T-cell (primary cell): ENCODE measurements around the gene TES. TPM values are rescaled to one million over a fixed set of nuclear protein-coding genes. Genes with fewer than 3 reads are reported as not detected.

Experiments used
- ATAC-seq, 4 experiments: fragments of 200-7000 bp in 3 of 4; fragments of 150-1000 bp in 1 of 4; cut with Tn5 transposase; replicated peaks in 1 of 4; 1 replicate in 3 of 4; 2 replicates in 1 of 4; pipeline ENCODE4 v1.10.0; 2021; ENCODE audit warnings: moderate library complexity in 3 of 4, mild to moderate bottlenecking in 2 of 4, moderate number of reproducible peaks in 1 of 4
- CTCF ChIA-PET, 2 donors: fragments of 300-600 bp; sonication (Branson Sonifier 250); formaldehyde crosslinking; loops; one replicate each; lab custom pipeline; 2022; ENCODE audit warnings: antibody characterized with exemption in 2 of 2; lab: Charles Lee
- POLR2A ChIA-PET, 2 donors: fragments of 300-600 bp; sonication (Branson Sonifier 250); formaldehyde crosslinking; loops; one replicate each; lab custom pipeline; 2022; ENCODE audit warnings: antibody characterized with exemption in 2 of 2; lab: Charles Lee
- DNase-seq, 35 experiments: peaks; one replicate each; pipeline versions ENCODE4 v3.0.0 to v3.0.0-alpha.2; 2013 to 2023
- H3K27ac ChIP-seq: one replicate; pipeline ENCODE4 v1.5.1; 2013; ENCODE audit warnings: low read length
- H3K27me3 ChIP-seq, 2 experiments: replicated peaks in 1 of 2; 1 replicate in 1 of 2; 2 replicates in 1 of 2; pipeline versions ENCODE4 v1.6.1 to v1.7.0; 2013; ENCODE audit warnings: low read length in 1 of 2, mixed read lengths in 1 of 2; ENCODE audit not compliant: control insufficient read depth in 2 of 2, insufficient read depth in 2 of 2; ENCODE audit errors: extremely low read depth in 1 of 2
- H3K36me3 ChIP-seq, 2 donors: 1 replicate in 1 of 2; 2 replicates in 1 of 2; pipeline versions ENCODE4 v1.6.1 to v1.7.0; 2013; ENCODE audit warnings: low read length in 1 of 2; ENCODE audit not compliant: control insufficient read depth in 2 of 2, insufficient read depth in 1 of 2; ENCODE audit errors: extremely low read depth in 1 of 2
- H3K4me1 ChIP-seq, 2 experiments: 1 replicate in 1 of 2; 2 replicates in 1 of 2; pipeline versions ENCODE4 v1.6.1 to v1.7.0; 2013; ENCODE audit warnings: low read length in 2 of 2, mixed read lengths in 1 of 2; ENCODE audit not compliant: insufficient read depth in 2 of 2, control insufficient read depth in 1 of 2; ENCODE audit errors: extremely low read depth in 1 of 2
- H3K4me3 ChIP-seq, 2 donors: 1 replicate in 1 of 2; 2 replicates in 1 of 2; pipeline versions ENCODE4 v1.5.1 to v1.7.0; 2013; ENCODE audit warnings: mild to moderate bottlenecking in 2 of 2, low read length in 1 of 2, moderate library complexity in 1 of 2; ENCODE audit not compliant: control insufficient read depth in 1 of 2; ENCODE audit errors: extremely low read depth in 1 of 2
- H3K9me3 ChIP-seq: 2 replicates; pipeline ENCODE4 v1.7.0; 2013
- H3K27ac Mint-ChIP-seq, 2 donors: one replicate each; pipeline ENCODE4 v1.8.0; 2020 to 2021; ENCODE audit warnings: mild to moderate bottlenecking in 2 of 2, mixed read lengths in 2 of 2
- H3K27me3 Mint-ChIP-seq, 2 donors: one replicate each; pipeline ENCODE4 v1.8.0; 2021 to 2022; ENCODE audit warnings: mixed read lengths in 2 of 2
- H3K36me3 Mint-ChIP-seq: one replicate; pipeline ENCODE4 v1.8.0; 2021; ENCODE audit warnings: mixed read lengths
- H3K4me1 Mint-ChIP-seq, 3 donors: one replicate each; pipeline ENCODE4 v1.8.0; 2020 to 2022; ENCODE audit warnings: mixed read lengths in 3 of 3, mild to moderate bottlenecking in 1 of 3
- H3K4me3 Mint-ChIP-seq, 3 donors: one replicate each; pipeline ENCODE4 v1.8.0; 2020 to 2022; ENCODE audit warnings: mild to moderate bottlenecking in 3 of 3, mixed read lengths in 3 of 3, moderate library complexity in 3 of 3
- H3K9me3 Mint-ChIP-seq, 3 donors: one replicate each; pipeline ENCODE4 v1.8.0; 2020 to 2022; ENCODE audit warnings: mixed read lengths in 3 of 3
- WGBS: methylation state at CpG from one replicate; pipeline ENCODE4 v1.1.5; 2013; ENCODE audit warnings: missing lambda C conversion rate; ENCODE audit not compliant: insufficient coverage; 5-methylcytosine and 5-hydroxymethylcytosine counted together
- total RNA-seq, 35 experiments: library from RNA in 6 of 35; stranded (reverse) in 6 of 35; fragments of 120-200 nt in 1 of 35; gene quantifications; one replicate each; pipeline versions ENCODE4 v1.2.1 to v1.2.4 and lab custom pipeline; 2013 to 2026

TES gene
- total RNA-seq, 5 donors from 2014 or later (not counting 1 experiment from before 2014, with no cell fraction given), result 101 to 132 (median 117) TPM

- peaks cover 19% of the 10 kb centered on the region for H3K36me3 Mint-ChIP-seq
- Histone ChIP-seq H3K27ac (no peak overlapping the region), H3K4me3 (no peak overlapping the region), H3K36me3 (peaks cover 0 to 27% of the 10 kb centered on the region in 2 donors), H3K27me3 (no peaks in the 10 kb centered on the region), H3K4me1 (no peaks in the 10 kb centered on the region), H3K9me3 (no peaks in the 10 kb centered on the region)
- H3K4me1 Mint-ChIP-seq, result peaks cover 2 to 14% (median 10%) of the 10 kb centered on the region in 3 donors
- WGBS, result 100% methylated on average over 2 of the region's 5 CpGs
- no peak for DNase-seq
- ChIA-PET POLR2A (interaction anchor here in 1 of 2 donors (0.8 kb wide), 1 partner anchor 543 kb away, joined by 13 read pairs; no protein-coding TSS in a partner anchor), CTCF (interaction anchor here (0.6 to 3.7 kb wide), 16 partner anchors 10 to 1075 kb away, joined by 3 to 34 read pairs (median 8); no protein-coding TSS in a partner anchor)
- no peak overlapping the region for H3K27ac Mint-ChIP-seq
- H3K27me3 Mint-ChIP-seq, result no peaks in the 10 kb centered on the region
- no peak for ATAC-seq
- no peak overlapping the region for H3K4me3 Mint-ChIP-seq
- H3K9me3 Mint-ChIP-seq, result no peaks in the 10 kb centered on the region
Measured at GRCh38 chr7:116259871-116260440, 49.6 kb downstream of the TES start.

DNA sequence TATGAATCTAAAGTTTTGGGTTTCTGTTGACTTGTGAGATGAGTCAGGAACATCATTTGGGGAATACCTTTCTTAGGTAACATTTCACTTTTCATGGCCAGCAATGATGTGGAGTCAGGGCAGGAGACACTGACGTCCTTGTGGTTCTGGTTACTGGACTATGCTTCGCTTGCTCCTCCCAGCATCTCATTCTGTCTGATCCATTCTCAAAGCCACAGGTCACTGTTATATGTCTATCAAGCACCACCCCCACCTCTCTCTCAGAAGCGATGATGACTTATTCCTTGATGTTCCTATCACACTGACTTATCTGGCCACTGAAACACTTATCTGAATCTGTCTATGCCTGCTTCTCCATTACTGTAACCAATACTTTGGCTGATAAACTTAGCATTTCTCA, 51.6 kb downstream of the TES start:
- DNase-seq, result no peak
- H3K4me3 ChIP-seq, result no peak overlapping the region
- WGBS, result 83% methylated on average over 1 of the region's 3 CpGs
- H3K4me1 ChIP-seq, result no peaks in the 10 kb centered on the region
- H3K27ac Mint-ChIP-seq, result no peak overlapping the region
- H3K36me3 ChIP-seq, result peaks cover 0 to 18% of the 10 kb centered on the region in 2 donors
- ATAC-seq, result no peak
- ChIA-PET CTCF (no interaction called here), POLR2A (no interaction called here)
- no peak overlapping the region for H3K4me3 Mint-ChIP-seq
- no peaks in the 10 kb centered on the region for H3K9me3 ChIP-seq
- H3K9me3 Mint-ChIP-seq, result no peaks in the 10 kb centered on the region
- H3K27ac ChIP-seq, result no peak overlapping the region
- no peaks in the 10 kb centered on the region for H3K27me3 ChIP-seq
- H3K36me3 Mint-ChIP-seq, result peaks cover 11% of the 10 kb centered on the region
- H3K4me1 Mint-ChIP-seq, result peaks cover 0 to 12% (median 8%) of the 10 kb centered on the region in 3 donors
- H3K27me3 Mint-ChIP-seq, result peaks cover 4 to 6% of the 10 kb centered on the region in 2 donors

GRCh38 chr7:116265881-116266280, 55.5 kb downstream of the TES start:
- 88% methylated on average over 1 of the region's 3 CpGs for WGBS
- DNase-seq, result no peak

GRCh38 chr7:116269466-116269865, 59.1 kb downstream of the TES start:
- DNase-seq (no peak), ATAC-seq (no peak)
- Mint-ChIP-seq H3K27ac (no peak overlapping the region), H3K4me1 (no peaks in the 10 kb centered on the region), H3K9me3 (no peaks in the 10 kb centered on the region), H3K4me3 (no peak overlapping the region), H3K36me3 (no peaks in the 10 kb centered on the region), H3K27me3 (peaks cover 20 to 22% of the 10 kb centered on the region in 2 donors)
- POLR2A ChIA-PET, result no interaction called here
- Histone ChIP-seq H3K27me3 (no peaks in the 10 kb centered on the region), H3K4me1 (no peaks in the 10 kb centered on the region), H3K36me3 (no peaks in the 10 kb centered on the region), H3K4me3 (no peak overlapping the region), H3K27ac (no peak overlapping the region), H3K9me3 (no peaks in the 10 kb centered on the region)
- CTCF ChIA-PET, result no interaction called here
- 92% methylated on average over 2 of the region's 4 CpGs for WGBS

More at GRCh38 chr7:116265881-116266280, 55.5 kb downstream of the TES start:
- Histone ChIP-seq H3K9me3 (no peaks in the 10 kb centered on the region), H3K4me1 (no peaks in the 10 kb centered on the region), H3K36me3 (no peaks in the 10 kb centered on the region), H3K4me3 (no peak overlapping the region), H3K27ac (no peak overlapping the region), H3K27me3 (no peaks in the 10 kb centered on the region)
- POLR2A ChIA-PET, result no interaction called here
- peaks cover 0 to 2% (median 0%) of the 10 kb centered on the region in 3 donors for H3K4me1 Mint-ChIP-seq
- CTCF ChIA-PET, result interaction anchor here in 1 of 2 donors (1.1 kb wide), 1 partner anchor 30 kb away, joined by 3 read pairs; no protein-coding TSS in a partner anchor
- H3K4me3 Mint-ChIP-seq, result no peak overlapping the region
- H3K27me3 Mint-ChIP-seq, result peaks cover 14 to 15% of the 10 kb centered on the region in 2 donors
- no peaks in the 10 kb centered on the region for H3K9me3 Mint-ChIP-seq
- ATAC-seq, result no peak
- H3K36me3 Mint-ChIP-seq, result no peaks in the 10 kb centered on the region
- H3K27ac Mint-ChIP-seq, result no peak overlapping the region

- DNase-seq (no peak), ATAC-seq (no peak)
- CTCF ChIA-PET, result interaction anchor here (0.6 to 0.9 kb wide), 3 partner anchors 17 to 91 kb away, joined by 3 to 5 read pairs (median 3); no protein-coding TSS in a partner anchor
- H3K36me3 Mint-ChIP-seq, result no peaks in the 10 kb centered on the region
- H3K4me3 ChIP-seq, result no peak overlapping the region
- H3K4me1 Mint-ChIP-seq, result no peaks in the 10 kb centered on the region
- H3K9me3 Mint-ChIP-seq, result no peaks in the 10 kb centered on the region
- H3K27me3 ChIP-seq, result no peaks in the 10 kb centered on the region
- H3K27me3 Mint-ChIP-seq, result peaks cover 20 to 25% of the 10 kb centered on the region in 2 donors
- no peak overlapping the region for H3K4me3 Mint-ChIP-seq
- 90% methylated on average over 2 of the region's 5 CpGs for WGBS
- POLR2A ChIA-PET, result interaction anchor here in 1 of 2 donors (0.6 kb wide), 1 partner anchor 600 kb away, joined by 3 read pairs; no protein-coding TSS in a partner anchor
- H3K27ac Mint-ChIP-seq, result no peak overlapping the region
- no peak overlapping the region for H3K27ac ChIP-seq
- no peaks in the 10 kb centered on the region for H3K4me1 ChIP-seq
- no peaks in the 10 kb centered on the region for H3K9me3 ChIP-seq
- no peaks in the 10 kb centered on the region for H3K36me3 ChIP-seq
Measured at GRCh38 chr7:116271161-116271913, 61.0 kb downstream of the TES start.

- peaks cover 27 to 33% of the 10 kb centered on the region in 2 donors for H3K27me3 Mint-ChIP-seq
- H3K36me3 ChIP-seq, result no peaks in the 10 kb centered on the region
- WGBS, result 83% methylated on average over 1 of the region's 4 CpGs
- no peaks in the 10 kb centered on the region for H3K9me3 Mint-ChIP-seq
- POLR2A ChIA-PET, result no interaction called here
- H3K27ac Mint-ChIP-seq, result no peak overlapping the region
- no peaks in the 10 kb centered on the region for H3K9me3 ChIP-seq
- H3K4me1 ChIP-seq, result no peaks in the 10 kb centered on the region
- no peak for ATAC-seq
- no peak for DNase-seq
- no peaks in the 10 kb centered on the region for H3K27me3 ChIP-seq
- no peak overlapping the region for H3K4me3 Mint-ChIP-seq
- H3K36me3 Mint-ChIP-seq, result no peaks in the 10 kb centered on the region
- H3K27ac ChIP-seq, result no peak overlapping the region
- H3K4me3 ChIP-seq, result no peak overlapping the region
- CTCF ChIA-PET, result interaction anchor here (0.6 to 0.9 kb wide), 3 partner anchors 18 to 92 kb away, joined by 3 to 5 read pairs (median 3); no protein-coding TSS in a partner anchor
- H3K4me1 Mint-ChIP-seq, result no peaks in the 10 kb centered on the region
Measured at GRCh38 chr7:116271963-116272886, 61.9 kb downstream of the TES start.
